Measurements from ENCODE around the gene IPO5. TPM values are rescaled to one million over a fixed set of nuclear protein-coding genes. Genes with fewer than 3 reads are reported as not detected.

Gene IPO5
- polyA plus RNA-seq, 3 donors: 17.5 to 21.6 (median 20.7) TPM

DNA sequence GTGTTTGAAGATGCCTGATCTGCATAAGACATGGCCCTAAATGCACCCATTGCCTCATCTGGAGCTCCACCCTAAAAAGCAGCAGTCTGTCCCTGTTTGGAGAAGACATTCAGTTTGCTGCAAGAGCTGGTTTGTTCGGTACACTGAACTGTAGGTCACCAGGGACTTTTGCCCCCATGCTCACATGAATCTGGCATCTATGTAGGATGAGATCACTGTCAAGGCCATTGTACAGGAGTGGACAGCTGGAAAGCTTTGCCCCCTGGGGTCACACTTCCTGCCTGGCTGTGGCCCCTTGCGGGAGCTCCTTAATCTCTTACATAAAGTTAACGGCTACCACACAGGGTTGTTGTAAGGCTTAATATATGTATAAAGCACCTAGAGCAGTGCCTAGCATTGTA lies 73.0 kb downstream of the IPO5 start:
- Histone ChIP-seq H3K27ac (ENCODE audit: low read depth in 1 of 2, low read length in 2 of 2) (no peak overlapping the region), H3K4me2 (replicated peaks; ENCODE audit: extremely low read depth, low read length, poor library complexity, severe bottlenecking) (no peak overlapping the region), H3K4me3 (replicated peaks in 1 of 3; ENCODE audit: low read depth in 2 of 3, low read length in 3 of 3) (no peak overlapping the region), H4K20me1 (ENCODE audit: insufficient read depth, low read length) (no peaks in the 10 kb centered on the region), H3K9ac (ENCODE audit: insufficient read depth, low read length, poor library complexity, severe bottlenecking) (no peak overlapping the region), H3K4me1 (ENCODE audit: control insufficient read depth in 1 of 2, insufficient read depth in 2 of 2, low read length in 2 of 2) (no peaks in the 10 kb centered on the region), H3K9me3 (replicated peaks in 1 of 2; ENCODE audit: control insufficient read depth in 1 of 2, insufficient read depth in 1 of 2, low read length in 2 of 2) (no peaks in the 10 kb centered on the region), H3K79me2 (ENCODE audit: insufficient read depth, low read length) (no peaks in the 10 kb centered on the region), H3K36me3 (replicated peaks in 1 of 2; ENCODE audit: control insufficient read depth in 1 of 2, insufficient read depth in 2 of 2, low read length in 2 of 2) (peaks cover 10 to 29% of the 10 kb centered on the region in 2 donors), H3K27me3 (ENCODE audit: control insufficient read depth in 2 of 2, insufficient read depth in 2 of 2, low read length in 2 of 2) (no peaks in the 10 kb centered on the region), H2AFZ (ENCODE audit: insufficient read depth, low read depth, low read length, poor library complexity, severe bottlenecking) (no peak overlapping the region)
- 100% methylated on average over 1 of the region's 3 CpGs for WGBS (ENCODE audit: insufficient coverage)
- H3K9me3 Mint-ChIP-seq: peaks cover 0 to 1% (median 0%) of the 10 kb centered on the region in 7 donors
- intact Hi-C loops (cut with micrococcal nuclease): no loop called here
- peaks cover 0 to 2% (median 0%) of the 10 kb centered on the region in 3 donors for H3K27me3 Mint-ChIP-seq (ENCODE audit: low read depth in 3 of 3)
- H3K4me3 Mint-ChIP-seq: no peak overlapping the region
- no peaks in the 10 kb centered on the region for H3K4me1 Mint-ChIP-seq
- peak overlapping the region in 1 of 7 donors; percentile 13 for H3K27ac Mint-ChIP-seq
- H3K36me3 Mint-ChIP-seq: peaks cover 19 to 23% of the 10 kb centered on the region in 2 donors
- TF ChIP-seq, protein P1, sequence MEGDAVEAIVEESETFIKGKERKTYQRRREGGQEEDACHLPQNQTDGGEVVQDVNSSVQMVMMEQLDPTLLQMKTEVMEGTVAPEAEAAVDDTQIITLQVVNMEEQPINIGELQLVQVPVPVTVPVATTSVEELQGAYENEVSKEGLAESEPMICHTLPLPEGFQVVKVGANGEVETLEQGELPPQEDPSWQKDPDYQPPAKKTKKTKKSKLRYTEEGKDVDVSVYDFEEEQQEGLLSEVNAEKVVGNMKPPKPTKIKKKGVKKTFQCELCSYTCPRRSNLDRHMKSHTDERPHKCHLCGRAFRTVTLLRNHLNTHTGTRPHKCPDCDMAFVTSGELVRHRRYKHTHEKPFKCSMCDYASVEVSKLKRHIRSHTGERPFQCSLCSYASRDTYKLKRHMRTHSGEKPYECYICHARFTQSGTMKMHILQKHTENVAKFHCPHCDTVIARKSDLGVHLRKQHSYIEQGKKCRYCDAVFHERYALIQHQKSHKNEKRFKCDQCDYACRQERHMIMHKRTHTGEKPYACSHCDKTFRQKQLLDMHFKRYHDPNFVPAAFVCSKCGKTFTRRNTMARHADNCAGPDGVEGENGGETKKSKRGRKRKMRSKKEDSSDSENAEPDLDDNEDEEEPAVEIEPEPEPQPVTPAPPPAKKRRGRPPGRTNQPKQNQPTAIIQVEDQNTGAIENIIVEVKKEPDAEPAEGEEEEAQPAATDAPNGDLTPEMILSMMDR (IDR thresholded peaks at IDR 0.05): no peak
- DNase-seq: no peak

DNA sequence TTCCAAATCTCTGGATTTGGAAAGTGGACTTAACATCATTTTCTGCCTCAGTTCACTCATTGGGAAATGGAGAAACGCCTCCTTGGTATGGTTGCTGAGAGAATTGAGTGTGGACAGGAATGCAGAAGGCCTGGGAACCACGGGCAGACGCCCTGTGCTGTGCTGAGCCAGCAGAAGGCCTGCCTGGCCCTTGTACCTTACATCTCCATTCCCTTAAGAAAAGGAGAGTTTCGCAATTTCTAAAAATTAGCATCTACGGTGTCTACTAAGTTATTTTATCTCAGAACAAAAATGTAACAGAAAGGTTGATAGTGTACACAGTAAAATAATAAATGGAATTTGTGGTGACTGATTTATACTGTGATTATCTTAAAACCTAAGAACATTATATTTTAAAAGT lies 78.7 kb downstream of the IPO5 start:
- no peaks in the 10 kb centered on the region for H3K9me3 ChIP-seq (replicated peaks in 1 of 2; ENCODE audit: control insufficient read depth in 1 of 2, insufficient read depth in 1 of 2, low read length in 2 of 2)

More for the DNA sequence above, 78.7 kb downstream of the IPO5 start:
- Mint-ChIP-seq H3K27ac (no peak overlapping the region), H3K4me3 (no peak overlapping the region), H3K9me3 (peaks cover 0 to 1% (median 0%) of the 10 kb centered on the region in 7 donors), H3K36me3 (no peaks in the 10 kb centered on the region), H3K27me3 (ENCODE audit: low read depth in 3 of 3) (peaks cover 0 to 2% (median 1%) of the 10 kb centered on the region in 3 donors), H3K4me1 (no peaks in the 10 kb centered on the region)
- Histone ChIP-seq H3K9ac (ENCODE audit: insufficient read depth, low read length, poor library complexity, severe bottlenecking) (no peak overlapping the region), H3K79me2 (ENCODE audit: insufficient read depth, low read length) (no peaks in the 10 kb centered on the region), H3K4me1 (ENCODE audit: control insufficient read depth in 1 of 2, insufficient read depth in 2 of 2, low read length in 2 of 2) (no peaks in the 10 kb centered on the region), H3K27me3 (ENCODE audit: control insufficient read depth in 2 of 2, insufficient read depth in 2 of 2, low read length in 2 of 2) (no peaks in the 10 kb centered on the region), H4K20me1 (ENCODE audit: insufficient read depth, low read length) (no peaks in the 10 kb centered on the region), H3K4me3 (replicated peaks in 1 of 3; ENCODE audit: low read depth in 2 of 3, low read length in 3 of 3) (no peak overlapping the region), H3K27ac (ENCODE audit: low read depth in 1 of 2, low read length in 2 of 2) (no peak overlapping the region), H3K36me3 (replicated peaks in 1 of 2; ENCODE audit: control insufficient read depth in 1 of 2, insufficient read depth in 2 of 2, low read length in 2 of 2) (no peaks in the 10 kb centered on the region), H3K4me2 (replicated peaks; ENCODE audit: extremely low read depth, low read length, poor library complexity, severe bottlenecking) (no peak overlapping the region), H2AFZ (ENCODE audit: insufficient read depth, low read depth, low read length, poor library complexity, severe bottlenecking) (no peak overlapping the region)
- DNase-seq: no peak
- WGBS (ENCODE audit: insufficient coverage): no CpG with 5 or more reads among the region's 5 CpGs
- TF ChIP-seq, protein P1 (IDR thresholded peaks at IDR 0.05): no peak
- intact Hi-C loops (cut with micrococcal nuclease): no loop called here
